Bronchial epithelial cell (primary cell): ENCODE data around the gene COCH. TPM values are rescaled to one million over a fixed set of nuclear protein-coding genes. Genes with fewer than 3 reads are reported as not detected.

Source experiments
- DNase-seq: peaks from one replicate; pipeline ENCODE4 v3.0.0-alpha.2; 2010; ENCODE audit warnings: low read depth
- FAIRE-seq: peaks from 2 replicates; lab custom pipeline; 2011; peaks lifted over from hg19 to GRCh38; lab: Jason Lieb, UNC
- H3K27me3 ChIP-seq: 2 replicates; pipeline ENCODE4 v1.5.1; 2011; ENCODE audit warnings: low read length; ENCODE audit not compliant: control insufficient read depth, insufficient read depth
- H3K36me3 ChIP-seq: 2 replicates; pipeline ENCODE4 v1.5.1; 2011; ENCODE audit warnings: low read length; ENCODE audit not compliant: control insufficient read depth, insufficient read depth
- H3K4me3 ChIP-seq: 2 replicates; pipeline ENCODE4 v1.5.1; 2011; ENCODE audit warnings: mild to moderate bottlenecking, low read depth, low read length, control low read depth
- total RNA-seq: library from RNA; depleted of rRNA; stranded (reverse); fragments of >200 nt; gene quantifications from 2 replicates; pipeline ENCODE4 v1.2.1, GENCODE V29; 2014
- TF ChIP-seq, protein P1 (sequence below): IDR thresholded peaks from 2 replicates; pipeline ENCODE4 v1.5.1; 2011; ENCODE audit warnings: mild to moderate bottlenecking, moderate library complexity, low read length, control low read depth, inconsistent platforms; ENCODE audit not compliant: insufficient read depth, severe bottlenecking

COCH gene
- total RNA-seq, 1 donor from 2014 or later, result 0.26 TPM

DNA sequence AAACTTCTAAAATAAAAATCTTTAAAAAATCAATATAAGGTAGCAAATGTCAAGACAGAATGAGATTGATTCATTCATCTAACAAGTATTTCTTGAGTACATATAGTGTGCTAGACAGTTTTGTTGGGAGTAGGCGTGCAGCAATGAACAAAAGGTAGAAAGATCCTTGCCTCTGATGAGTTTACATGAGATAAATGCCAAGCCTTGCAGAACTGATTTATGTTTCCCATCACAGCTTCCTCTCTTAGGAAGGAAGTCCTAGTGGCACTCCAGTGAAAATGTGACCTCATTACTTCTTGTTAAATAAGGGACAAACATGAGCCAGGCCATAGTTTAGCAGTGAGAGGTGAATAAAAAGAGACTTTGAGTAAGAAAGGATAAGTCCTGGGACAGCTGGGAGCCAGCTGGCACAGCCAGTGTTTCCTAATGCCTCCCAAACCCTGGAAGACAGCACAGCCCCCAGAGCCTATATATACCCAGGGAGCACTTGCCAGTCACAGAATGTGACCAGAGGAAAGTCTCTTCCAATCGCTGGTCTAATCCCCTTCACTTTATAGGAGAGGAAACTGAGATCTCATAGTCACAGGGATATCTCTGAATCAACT lies 4.7 kb upstream of the COCH start:
- Histone ChIP-seq H3K4me3 (no peak overlapping the region), H3K27me3 (peaks cover 13% of the 10 kb centered on the region), H3K36me3 (no peaks in the 10 kb centered on the region)
- DNase-seq, result no peak
- FAIRE-seq, result no peak
- TF ChIP-seq, protein P1, sequence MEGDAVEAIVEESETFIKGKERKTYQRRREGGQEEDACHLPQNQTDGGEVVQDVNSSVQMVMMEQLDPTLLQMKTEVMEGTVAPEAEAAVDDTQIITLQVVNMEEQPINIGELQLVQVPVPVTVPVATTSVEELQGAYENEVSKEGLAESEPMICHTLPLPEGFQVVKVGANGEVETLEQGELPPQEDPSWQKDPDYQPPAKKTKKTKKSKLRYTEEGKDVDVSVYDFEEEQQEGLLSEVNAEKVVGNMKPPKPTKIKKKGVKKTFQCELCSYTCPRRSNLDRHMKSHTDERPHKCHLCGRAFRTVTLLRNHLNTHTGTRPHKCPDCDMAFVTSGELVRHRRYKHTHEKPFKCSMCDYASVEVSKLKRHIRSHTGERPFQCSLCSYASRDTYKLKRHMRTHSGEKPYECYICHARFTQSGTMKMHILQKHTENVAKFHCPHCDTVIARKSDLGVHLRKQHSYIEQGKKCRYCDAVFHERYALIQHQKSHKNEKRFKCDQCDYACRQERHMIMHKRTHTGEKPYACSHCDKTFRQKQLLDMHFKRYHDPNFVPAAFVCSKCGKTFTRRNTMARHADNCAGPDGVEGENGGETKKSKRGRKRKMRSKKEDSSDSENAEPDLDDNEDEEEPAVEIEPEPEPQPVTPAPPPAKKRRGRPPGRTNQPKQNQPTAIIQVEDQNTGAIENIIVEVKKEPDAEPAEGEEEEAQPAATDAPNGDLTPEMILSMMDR, result no peak

GRCh38 chr14:30872602-30873001 lies 1.8 kb upstream of the COCH start:
- DNase-seq, result no peak
- Histone ChIP-seq H3K27me3 (peaks cover 26% of the 10 kb centered on the region), H3K36me3 (no peaks in the 10 kb centered on the region), H3K4me3 (no peak overlapping the region)
- no peak for FAIRE-seq
- TF ChIP-seq, protein P1, result no peak

GRCh38 chr14:30873308-30874119 lies 845 bp upstream of the COCH start:
- Histone ChIP-seq H3K27me3 (peaks cover 26% of the 10 kb centered on the region), H3K36me3 (no peaks in the 10 kb centered on the region), H3K4me3 (no peak overlapping the region)
- DNase-seq (no peak), FAIRE-seq (no peak)
- TF ChIP-seq, protein P1, result no peak

- Histone ChIP-seq H3K36me3 (no peaks in the 10 kb centered on the region), H3K4me3 (peak overlapping the region; percentile 37), H3K27me3 (peaks cover 26% of the 10 kb centered on the region)
- TF ChIP-seq, protein P1, result no peak
- DNase-seq (no peak), FAIRE-seq (no peak)
These were observed 834 bp downstream of the COCH start for GRCh38 chr14:30874999-30875787.

DNA sequence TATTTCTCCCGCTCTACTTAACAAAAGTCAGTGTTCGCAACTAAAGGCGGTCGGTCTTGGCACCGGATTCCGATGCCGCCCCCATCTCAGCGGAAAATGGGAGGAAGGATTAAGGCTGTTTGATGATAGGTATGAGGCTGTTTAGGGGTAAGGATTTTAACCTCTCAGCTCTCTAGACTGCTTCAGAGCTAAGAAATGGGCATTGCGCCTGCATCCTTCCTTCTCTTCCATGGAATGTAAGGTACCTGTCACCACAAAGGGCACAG lies 1.4 kb downstream of the COCH start:
- FAIRE-seq, result no peak
- Histone ChIP-seq H3K36me3 (no peaks in the 10 kb centered on the region), H3K4me3 (no peak overlapping the region), H3K27me3 (peaks cover 26% of the 10 kb centered on the region)
- TF ChIP-seq, protein P1, result no peak
- no peak for DNase-seq
